Measurements from ENCODE around the gene CPNE9. TPM values are rescaled to one million over a fixed set of nuclear protein-coding genes. Genes with fewer than 3 reads are reported as not detected.

Gene CPNE9
- total and polyA plus RNA-seq, 2 of the 8 experiments (the other 6 are each of a cell fraction or from before 2014, with no cell fraction given): 4.8 to 6.0 TPM

DNA sequence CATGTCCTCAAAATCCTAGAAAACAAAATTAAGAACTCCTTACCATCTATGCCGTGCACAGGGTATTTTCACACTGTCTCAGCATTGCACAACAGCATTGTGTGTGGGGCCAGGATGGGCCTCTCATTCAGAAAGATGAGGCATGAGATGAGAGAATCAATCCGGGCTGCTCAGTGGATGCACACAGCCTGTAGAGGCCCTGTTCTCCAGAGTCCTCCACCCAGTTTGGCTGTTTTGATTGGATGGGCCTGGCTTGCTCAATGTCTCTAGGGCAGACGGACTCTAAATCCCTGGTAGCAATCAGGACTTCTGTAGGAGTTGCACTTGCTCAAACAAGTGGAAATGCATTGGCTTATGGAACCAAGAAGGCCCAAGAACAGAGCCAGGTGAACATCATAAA is 20.2 kb upstream of the CPNE9 start:
- FAIRE-seq: no peak
- peaks cover 1 to 5% of the 10 kb centered on the region in 2 experiments for H4K20me1 ChIP-seq (replicated peaks in 1 of 2; ENCODE audit: control insufficient read depth in 1 of 2, insufficient read depth in 2 of 2, low read length in 2 of 2)
- 92% methylated on average over 3 of the region's 3 CpGs; no CpG with 5 or more reads in 1 of the 2 experiments for WGBS, 2 experiments (ENCODE audit: extremely low coverage in 1 of 2, insufficient coverage in 1 of 2, insufficient read length in 1 of 2, insufficient replicate concordance in 2 of 2, low coverage in 1 of 2, low lambda C conversion rate in 2 of 2, missing lambda C conversion rate in 1 of 2)
- TF ChIP-seq SP1 (IDR thresholded peaks at IDR 0.05; ENCODE audit: low read depth, low read length) (no peak), HDAC2 (IDR thresholded peaks at IDR 0.05; ENCODE audit: borderline replicate concordance in 1 of 2, low read depth in 2 of 2, low read length in 2 of 2) (no peak), KDM1A (IDR thresholded peaks at IDR 0.05; ENCODE audit: borderline replicate concordance, low read length) (no peak), POLR2AphosphoS5 (IDR thresholded peaks at IDR 0.05; ENCODE audit: low read depth, low read length) (no peak), EZH2 (IDR thresholded peaks at IDR 0.05; ENCODE audit: low read depth, low read length, severe bottlenecking) (no peak), RFX5 (IDR thresholded peaks at IDR 0.05; ENCODE audit: borderline replicate concordance, low read depth, low read length) (no peak), SIN3A (conservative IDR thresholded peaks at IDR 0.05 in 1 of 2, IDR thresholded peaks at IDR 0.05 in 1 of 2; ENCODE audit: low read depth in 1 of 2, low read length in 2 of 2) (no peak), EP300 (IDR thresholded peaks at IDR 0.05; ENCODE audit: borderline replicate concordance in 1 of 2, low read depth in 2 of 2, low read length in 2 of 2) (no peak), TEAD4 (IDR thresholded peaks at IDR 0.05; ENCODE audit: low read depth, low read length) (no peak), SUZ12 (IDR thresholded peaks at IDR 0.05; ENCODE audit: low read length) (no peak)
- TF ChIP-seq, protein P1, sequence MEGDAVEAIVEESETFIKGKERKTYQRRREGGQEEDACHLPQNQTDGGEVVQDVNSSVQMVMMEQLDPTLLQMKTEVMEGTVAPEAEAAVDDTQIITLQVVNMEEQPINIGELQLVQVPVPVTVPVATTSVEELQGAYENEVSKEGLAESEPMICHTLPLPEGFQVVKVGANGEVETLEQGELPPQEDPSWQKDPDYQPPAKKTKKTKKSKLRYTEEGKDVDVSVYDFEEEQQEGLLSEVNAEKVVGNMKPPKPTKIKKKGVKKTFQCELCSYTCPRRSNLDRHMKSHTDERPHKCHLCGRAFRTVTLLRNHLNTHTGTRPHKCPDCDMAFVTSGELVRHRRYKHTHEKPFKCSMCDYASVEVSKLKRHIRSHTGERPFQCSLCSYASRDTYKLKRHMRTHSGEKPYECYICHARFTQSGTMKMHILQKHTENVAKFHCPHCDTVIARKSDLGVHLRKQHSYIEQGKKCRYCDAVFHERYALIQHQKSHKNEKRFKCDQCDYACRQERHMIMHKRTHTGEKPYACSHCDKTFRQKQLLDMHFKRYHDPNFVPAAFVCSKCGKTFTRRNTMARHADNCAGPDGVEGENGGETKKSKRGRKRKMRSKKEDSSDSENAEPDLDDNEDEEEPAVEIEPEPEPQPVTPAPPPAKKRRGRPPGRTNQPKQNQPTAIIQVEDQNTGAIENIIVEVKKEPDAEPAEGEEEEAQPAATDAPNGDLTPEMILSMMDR (IDR thresholded peaks at IDR 0.05; ENCODE audit: control extremely low read depth in 1 of 3, insufficient read depth in 1 of 3, low read depth in 1 of 3, low read length in 3 of 3): no peak

More for the DNA sequence above, 20.2 kb upstream of the CPNE9 start:
- no peaks in the 10 kb centered on the region for H3K79me2 ChIP-seq (ENCODE audit: control insufficient read depth in 1 of 2, insufficient read depth in 2 of 2, low read length in 2 of 2)
- H3K27me3 ChIP-seq (replicated peaks in 1 of 4; ENCODE audit: control insufficient read depth in 3 of 4, extremely low read depth in 1 of 4, insufficient read depth in 3 of 4, low read length in 3 of 4): no peaks in the 10 kb centered on the region
- H3K56ac ChIP-seq (replicated peaks; ENCODE audit: insufficient read length, low read depth, low read length): no peak overlapping the region
- no peak overlapping the region for H2BK5ac ChIP-seq (ENCODE audit: low read depth, low read length)
- H3K9me3 ChIP-seq (ENCODE audit: insufficient read depth in 2 of 2, low read depth in 1 of 2, low read length in 1 of 2): no peaks in the 10 kb centered on the region
- H3K27ac ChIP-seq (ENCODE audit: low read depth, low read length): no peak overlapping the region
- DNase-seq (ENCODE audit: low read depth in 1 of 2, low spot score in 2 of 2): no peak
- H3K36me3 ChIP-seq (ENCODE audit: control insufficient read depth in 2 of 4, insufficient read depth in 4 of 4, low read length in 3 of 4): peaks cover 13 to 49% (median 24%) of the 10 kb centered on the region in 4 experiments; a peak in 7 of 8 replicates
- H4K5ac ChIP-seq (ENCODE audit: insufficient read length, low read depth, low read length): no peak overlapping the region
- H2BK120ac ChIP-seq (replicated peaks; ENCODE audit: low read depth, low read length): no peak overlapping the region
- CTCF ChIA-PET (ENCODE audit: partially characterized antibody): interaction anchor here (2.4 kb wide), 1 partner anchor 180 kb away, joined by 5 read pairs; no protein-coding TSS in a partner anchor
- no peak overlapping the region for H3K4me3 ChIP-seq (ENCODE audit: extremely low read depth in 1 of 4, insufficient read depth in 2 of 4, low read depth in 3 of 4, low read length in 4 of 4)
- no peak overlapping the region for H3K23ac ChIP-seq (ENCODE audit: insufficient read length)
- no peaks in the 10 kb centered on the region for H3K79me1 ChIP-seq (ENCODE audit: low read depth, low read length)
- no peak overlapping the region for H4K8ac ChIP-seq (ENCODE audit: extremely low read depth, insufficient read depth, low read length)
- no peak overlapping the region for H2AFZ ChIP-seq (ENCODE audit: low read length)
- H3K4me2 ChIP-seq (ENCODE audit: insufficient read depth in 1 of 2, low read depth in 2 of 2, low read length in 2 of 2): no peak overlapping the region
- no peak overlapping the region for H3K14ac ChIP-seq (ENCODE audit: insufficient read length)
- H3K9ac ChIP-seq (replicated peaks in 1 of 4; ENCODE audit: extremely low read depth in 1 of 4, low read depth in 3 of 4, low read length in 3 of 4): no peak overlapping the region
- H2BK12ac ChIP-seq (ENCODE audit: low read depth, low read length): no peak overlapping the region
- no peak overlapping the region for H3K18ac ChIP-seq (ENCODE audit: extremely low read depth, low read length)
- no peak overlapping the region for H2BK20ac ChIP-seq (ENCODE audit: low read length)
- H2BK15ac ChIP-seq (ENCODE audit: low read length): no peak overlapping the region
- H3K4ac ChIP-seq (replicated peaks; ENCODE audit: insufficient read length, low read depth, low read length): no peak overlapping the region
- H3K23me2 ChIP-seq (ENCODE audit: low read depth, low read length): no peaks in the 10 kb centered on the region
- H4K91ac ChIP-seq (replicated peaks; ENCODE audit: insufficient read length, low read length): no peak overlapping the region
- no peak overlapping the region for H2AK5ac ChIP-seq (ENCODE audit: low read depth, low read length)
- POLR2A ChIA-PET (ENCODE audit: partially characterized antibody): no interaction called here
- H3K4me1 ChIP-seq (replicated peaks in 1 of 4; ENCODE audit: control insufficient read depth in 3 of 4, insufficient read depth in 4 of 4, low read length in 3 of 4): no peaks in the 10 kb centered on the region
